GM18870 (cell line): ENCODE data around the gene PRR16.
"Not testable (repeated sequence)": the region's sequence is repeated elsewhere in the genome, so short reads cannot be mapped to it uniquely, and the experiment has no call there.

Experiments
- ATAC-seq: cut with Tn5 transposase; IDR thresholded peaks from one replicate; pipeline ENCODE4 v1.9.1; 2021; ENCODE audit warnings: moderate library complexity; ENCODE audit not compliant: unreplicated experiment

Gene PRR16

DNA sequence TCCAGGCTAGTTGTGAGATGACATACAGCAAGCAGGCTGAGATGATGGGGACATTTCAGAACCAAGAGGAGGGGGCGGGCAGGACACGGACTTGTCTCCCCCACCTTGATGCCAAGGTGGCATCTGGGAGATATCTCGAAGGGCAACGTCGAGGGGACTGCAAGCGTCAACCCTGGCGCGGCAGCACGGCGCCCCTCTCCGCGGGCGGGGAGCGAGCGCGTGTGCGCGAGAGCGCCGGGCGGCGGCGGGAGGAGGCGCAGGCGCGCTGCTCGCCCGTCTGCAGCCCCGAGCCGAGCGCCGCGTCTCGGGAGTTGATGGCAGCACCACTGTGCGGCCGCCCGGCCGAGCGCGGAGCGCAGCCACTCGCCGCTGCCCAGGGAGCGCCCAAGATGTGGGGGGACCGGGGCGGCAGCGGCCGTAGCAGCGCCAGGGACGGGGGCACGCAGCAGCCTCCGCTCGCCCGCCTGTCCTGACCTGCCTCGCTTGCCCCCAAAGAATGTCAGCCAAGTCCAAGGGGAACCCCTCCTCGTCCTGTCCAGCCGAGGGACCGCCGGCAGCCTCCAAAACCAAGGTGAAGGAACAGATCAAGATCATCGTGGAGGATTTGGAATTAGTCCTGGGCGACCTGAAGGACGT lies at the start of gene PRR16:
Gene PRR16 (plus strand): TSS at position 310 of the 636 bp plus-strand sequence.
- no peak for ATAC-seq

DNA sequence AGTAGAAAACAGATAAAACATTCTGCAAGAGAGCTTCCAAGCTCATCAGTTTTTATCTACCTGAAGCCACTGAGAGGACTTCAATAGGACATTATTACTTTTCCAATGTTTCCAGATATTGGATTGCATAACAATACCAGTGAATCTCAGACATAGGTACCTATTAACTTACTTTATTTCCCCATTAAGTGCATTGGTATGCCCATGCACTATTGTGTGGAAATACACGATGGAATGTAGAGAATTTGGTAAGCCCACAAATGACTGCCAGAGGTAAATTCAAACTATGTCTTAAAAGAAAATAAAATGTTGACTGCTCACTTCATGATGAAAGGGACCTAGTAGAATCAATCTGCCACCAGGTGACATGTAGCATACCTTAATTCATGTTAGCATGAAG lies 48.1 kb upstream of the PRR16 start:
- ATAC-seq: no peak

DNA sequence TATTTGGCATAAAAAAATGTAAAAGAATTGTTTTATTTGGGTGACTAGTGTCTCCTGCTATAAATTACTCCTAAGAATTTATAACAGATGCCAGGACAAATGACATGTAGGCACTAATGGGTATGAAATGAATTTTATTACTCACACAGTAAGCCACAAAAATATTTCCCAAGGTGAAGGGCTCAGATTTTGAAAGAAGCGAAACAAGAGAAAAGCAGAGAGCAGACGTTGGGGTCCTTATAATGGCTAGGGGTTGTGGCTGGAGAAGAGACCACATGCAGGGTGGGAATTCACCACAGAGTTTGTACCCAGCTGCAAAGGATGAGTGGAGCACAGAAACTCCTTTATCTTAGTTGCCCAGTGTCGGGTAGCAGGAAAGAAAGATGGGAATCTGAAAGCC lies 45.0 kb upstream of the PRR16 start:
- ATAC-seq: no peak

- ATAC-seq: not testable (repeated sequence)
These were observed 37.3 kb upstream of the PRR16 start for GRCh38 chr5:120426633-120427275.

DNA sequence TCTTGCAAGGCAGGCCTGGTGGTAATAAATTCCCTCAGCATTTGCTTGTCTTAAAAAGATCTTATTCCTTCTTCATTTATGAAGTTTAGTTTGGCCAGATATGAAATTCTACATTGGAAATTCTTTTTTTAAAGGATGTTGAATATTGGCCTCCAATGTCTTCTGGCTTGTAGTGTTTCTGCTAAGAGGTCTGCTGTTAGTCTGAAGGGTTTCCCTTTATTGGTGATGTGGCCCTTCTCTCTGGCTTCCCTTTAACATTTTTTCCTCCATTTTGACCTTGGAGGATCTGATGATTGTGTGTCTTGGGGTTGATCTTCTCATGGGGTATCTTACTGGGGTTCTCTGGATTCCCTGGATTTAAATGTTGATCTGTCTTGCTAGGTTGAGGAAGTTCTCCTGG lies 33.5 kb upstream of the PRR16 start:
- no peak for ATAC-seq

- no peak for ATAC-seq
These were observed 31.2 kb upstream of the PRR16 start for GRCh38 chr5:120432861-120433260.

DNA sequence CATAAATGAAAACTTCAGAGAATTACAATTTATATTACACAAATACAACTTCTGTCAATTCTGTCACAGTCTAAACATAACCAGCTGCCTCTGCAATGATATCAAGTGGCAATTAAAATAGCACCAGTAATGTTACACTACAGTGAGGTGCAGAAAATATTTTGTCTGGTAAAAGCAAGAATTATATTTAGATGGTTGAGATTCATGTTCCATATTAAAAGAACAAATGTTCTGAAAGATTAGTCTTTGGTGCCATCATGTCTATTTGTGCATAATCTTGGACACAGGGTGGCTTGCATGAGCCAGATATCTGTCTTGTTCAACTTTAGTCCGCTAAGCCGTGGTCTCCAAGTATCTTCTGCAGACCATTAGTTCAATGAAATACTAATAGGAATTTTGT lies 29.0 kb upstream of the PRR16 start:
- no peak for ATAC-seq

GRCh38 chr5:120436996-120437395 lies 27.1 kb upstream of the PRR16 start:
- ATAC-seq: no peak

- no peak for ATAC-seq
These were observed 21.4 kb upstream of the PRR16 start for GRCh38 chr5:120442694-120443093.

DNA sequence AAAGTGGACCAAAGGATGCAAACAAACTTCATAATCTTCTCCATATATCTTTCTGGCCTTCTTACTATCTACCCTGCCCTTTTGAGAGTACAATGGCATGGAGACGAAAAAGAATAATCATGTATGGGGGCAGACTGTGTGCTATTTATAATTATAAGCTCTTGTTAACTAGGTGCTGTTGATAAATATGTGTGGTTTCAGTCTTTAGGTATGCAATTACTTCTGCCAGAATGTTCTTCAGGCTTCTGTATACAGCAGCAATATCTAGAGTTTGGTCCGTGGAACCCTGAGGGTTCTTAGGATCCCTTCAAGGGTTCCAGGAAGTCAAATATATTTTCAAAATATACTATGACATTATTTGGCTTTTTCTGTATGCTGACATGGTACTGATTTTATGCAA lies 20.5 kb upstream of the PRR16 start:
- ATAC-seq: no peak

GRCh38 chr5:120446068-120446492 lies 18.0 kb upstream of the PRR16 start:
- no peak for ATAC-seq

GRCh38 chr5:120446901-120447300 lies 17.2 kb upstream of the PRR16 start:
- ATAC-seq: no peak

- ATAC-seq: no peak
These were observed 16.3 kb upstream of the PRR16 start for GRCh38 chr5:120447706-120448239.

DNA sequence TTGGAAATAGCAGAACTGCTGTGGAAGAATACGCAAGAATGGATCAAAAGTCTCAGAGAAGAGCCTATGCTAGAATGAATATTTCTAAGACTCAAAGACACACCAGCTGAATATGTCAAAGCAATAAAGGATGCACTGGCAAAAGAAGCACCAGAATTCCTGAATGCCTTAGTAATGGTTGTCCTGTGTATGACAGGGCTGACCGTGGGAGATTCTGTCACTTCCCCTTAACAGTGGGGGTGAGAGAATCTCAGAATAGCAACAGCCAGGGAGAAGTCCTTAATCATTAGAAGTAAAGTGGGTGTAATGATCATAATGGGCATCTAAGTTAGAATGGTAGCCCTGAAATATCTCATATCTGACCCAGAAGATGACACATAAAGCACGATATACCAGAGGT lies 14.6 kb upstream of the PRR16 start:
- ATAC-seq: no peak

- no peak for ATAC-seq
These were observed 13.2 kb upstream of the PRR16 start for GRCh38 chr5:120450910-120451309.

GRCh38 chr5:120451445-120451844 lies 12.7 kb upstream of the PRR16 start:
- no peak for ATAC-seq

- ATAC-seq: no peak
These were observed 11.6 kb upstream of the PRR16 start for GRCh38 chr5:120452471-120452870.

DNA sequence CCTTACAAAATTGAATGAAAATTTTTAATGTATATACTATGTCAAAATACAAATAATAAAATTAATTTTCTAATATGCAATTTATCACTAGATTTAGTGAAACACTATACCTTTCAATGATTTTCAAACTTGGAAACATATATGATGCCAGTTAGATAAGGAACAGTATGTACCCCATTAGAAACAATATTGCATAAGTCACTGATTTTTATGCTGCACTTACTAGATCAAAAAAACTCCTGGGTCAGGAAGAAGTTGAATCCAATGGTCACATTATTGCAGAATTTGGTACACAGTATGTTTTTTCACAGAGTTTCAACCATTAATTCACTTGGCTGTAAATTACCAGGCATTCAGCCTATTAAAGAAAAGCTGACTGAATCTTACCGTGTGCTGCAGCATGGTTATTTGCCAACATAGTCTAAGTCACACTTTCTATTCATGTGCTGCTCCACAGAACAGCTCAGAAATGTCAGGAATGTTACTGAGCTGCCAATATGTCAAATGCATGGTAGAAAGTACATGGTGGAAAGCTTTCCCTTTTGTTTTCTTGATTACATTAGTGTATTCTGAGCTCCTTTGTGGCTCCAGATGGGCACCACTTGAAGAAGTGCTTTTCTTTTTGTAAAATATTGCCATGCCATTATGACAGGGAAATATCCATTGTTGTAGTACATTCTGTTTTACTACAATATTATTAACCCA lies 9.9 kb upstream of the PRR16 start:
- no peak for ATAC-seq

DNA sequence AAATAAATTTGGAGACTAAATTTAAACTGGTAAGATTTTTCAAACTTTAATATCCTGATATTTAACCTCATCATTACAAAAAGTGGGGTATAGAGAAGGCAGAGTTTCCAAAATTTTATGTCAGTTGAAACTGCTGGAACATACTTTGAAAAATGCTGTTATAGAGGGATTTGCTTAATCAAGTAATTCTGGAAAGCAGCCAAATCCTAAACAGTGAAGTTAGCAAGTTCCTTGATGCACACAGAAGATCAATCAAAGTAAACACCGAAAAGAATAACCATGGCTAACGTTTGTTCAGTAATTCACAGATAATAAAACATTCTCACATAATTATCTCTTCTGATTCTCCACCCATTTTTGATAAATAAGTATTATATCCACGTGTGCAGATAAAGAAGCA lies 8.1 kb upstream of the PRR16 start:
- ATAC-seq: no peak

GRCh38 chr5:120457839-120458507 lies 6.1 kb upstream of the PRR16 start:
- ATAC-seq: peak; percentile 96

DNA sequence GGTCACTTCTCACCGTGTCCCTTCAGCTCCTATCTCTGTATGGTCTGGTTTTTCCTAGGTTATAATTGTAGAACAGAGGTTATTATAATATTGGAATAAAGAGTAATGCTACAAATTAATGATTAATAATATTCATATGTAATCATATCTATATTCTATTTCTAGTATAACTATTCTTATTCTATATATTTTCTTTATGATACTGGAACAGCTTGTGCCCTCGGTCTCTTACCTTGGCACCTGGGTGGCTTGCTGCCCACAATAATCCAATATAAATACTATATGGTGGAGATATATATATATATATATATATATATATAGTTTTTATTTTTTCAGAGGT lies 5.6 kb upstream of the PRR16 start:
- not testable (repeated sequence) for ATAC-seq

DNA sequence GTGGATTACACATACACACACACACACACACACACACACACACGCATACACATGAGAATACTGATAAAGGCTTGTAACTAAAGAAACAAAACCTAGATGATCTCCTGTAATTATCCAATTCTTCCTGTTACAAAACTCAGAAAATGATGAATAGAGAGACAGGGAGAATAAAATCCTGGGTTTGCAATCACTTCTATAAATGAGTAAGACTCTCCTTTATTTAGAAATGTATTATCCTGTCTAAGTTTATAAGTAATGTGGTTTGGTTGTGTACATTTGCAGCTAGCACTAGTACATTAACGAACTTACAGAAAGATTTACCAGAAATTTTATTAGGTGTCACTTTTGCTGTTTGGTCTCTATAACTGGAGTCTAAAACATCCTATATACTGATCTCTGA lies 2.8 kb upstream of the PRR16 start:
- no peak for ATAC-seq
